GM12872 (cell line): ENCODE data around the gene PDAP1.

Experiments
- TF ChIP-seq, protein P1 (sequence below): IDR thresholded peaks from 3 replicates; pipeline ENCODE4 v1.5.1; 2011; ENCODE audit warnings: low read depth, mild to moderate bottlenecking, low read length, moderate library complexity; ENCODE audit not compliant: insufficient read depth

Gene PDAP1

DNA sequence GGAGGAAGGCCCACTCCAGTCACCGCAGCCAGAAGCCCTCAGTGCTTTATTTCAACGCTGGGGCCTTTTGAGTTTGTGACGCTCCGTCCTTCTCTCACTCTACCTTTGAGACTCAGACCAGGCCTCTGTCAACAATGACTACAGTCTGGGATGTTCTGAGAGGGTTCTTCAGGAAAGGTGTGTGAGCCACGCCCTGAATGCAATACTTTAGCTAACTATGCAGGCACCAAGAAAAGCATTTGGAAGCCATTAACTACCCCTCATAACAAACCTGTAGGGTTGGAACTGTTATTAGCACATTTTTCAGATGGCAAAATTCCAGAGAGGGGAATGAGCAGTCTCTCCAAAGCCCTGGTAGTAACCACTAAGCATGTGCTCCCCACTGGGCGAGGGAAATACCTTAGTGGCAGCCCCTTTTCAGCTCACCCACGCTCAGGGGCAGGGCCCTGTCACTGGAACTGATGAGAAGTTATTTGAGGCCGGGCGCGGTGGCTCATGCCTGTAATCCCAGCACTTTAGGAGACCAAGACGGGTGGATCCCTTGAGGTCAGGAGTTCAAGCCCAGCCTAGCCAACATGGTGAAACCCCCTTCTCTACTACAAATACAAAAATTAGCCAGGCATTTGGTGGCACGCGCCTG, 39.5 kb downstream of the PDAP1 start:
- TF ChIP-seq, protein P1, sequence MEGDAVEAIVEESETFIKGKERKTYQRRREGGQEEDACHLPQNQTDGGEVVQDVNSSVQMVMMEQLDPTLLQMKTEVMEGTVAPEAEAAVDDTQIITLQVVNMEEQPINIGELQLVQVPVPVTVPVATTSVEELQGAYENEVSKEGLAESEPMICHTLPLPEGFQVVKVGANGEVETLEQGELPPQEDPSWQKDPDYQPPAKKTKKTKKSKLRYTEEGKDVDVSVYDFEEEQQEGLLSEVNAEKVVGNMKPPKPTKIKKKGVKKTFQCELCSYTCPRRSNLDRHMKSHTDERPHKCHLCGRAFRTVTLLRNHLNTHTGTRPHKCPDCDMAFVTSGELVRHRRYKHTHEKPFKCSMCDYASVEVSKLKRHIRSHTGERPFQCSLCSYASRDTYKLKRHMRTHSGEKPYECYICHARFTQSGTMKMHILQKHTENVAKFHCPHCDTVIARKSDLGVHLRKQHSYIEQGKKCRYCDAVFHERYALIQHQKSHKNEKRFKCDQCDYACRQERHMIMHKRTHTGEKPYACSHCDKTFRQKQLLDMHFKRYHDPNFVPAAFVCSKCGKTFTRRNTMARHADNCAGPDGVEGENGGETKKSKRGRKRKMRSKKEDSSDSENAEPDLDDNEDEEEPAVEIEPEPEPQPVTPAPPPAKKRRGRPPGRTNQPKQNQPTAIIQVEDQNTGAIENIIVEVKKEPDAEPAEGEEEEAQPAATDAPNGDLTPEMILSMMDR = no peak

DNA sequence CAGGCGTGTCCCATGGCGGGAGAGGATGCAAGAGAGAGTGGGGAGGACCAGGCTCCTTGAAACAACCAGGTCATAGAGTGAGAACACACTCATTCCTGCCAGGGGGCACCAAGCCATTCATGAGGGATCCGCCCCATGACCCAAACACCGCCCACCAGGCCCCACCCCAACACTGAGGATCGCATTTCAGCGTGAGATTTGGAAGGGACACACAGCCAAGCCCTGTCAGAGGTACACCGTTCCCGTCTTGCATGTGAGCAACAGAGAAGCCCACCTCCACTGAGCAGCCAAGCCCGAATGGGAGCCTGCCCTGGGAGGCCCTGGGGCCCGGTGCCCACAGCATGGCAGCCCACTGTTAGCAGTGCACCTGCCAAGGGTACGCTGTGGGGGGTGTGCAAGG, 41.8 kb downstream of the PDAP1 start:
- TF ChIP-seq, protein P1 = no peak

DNA sequence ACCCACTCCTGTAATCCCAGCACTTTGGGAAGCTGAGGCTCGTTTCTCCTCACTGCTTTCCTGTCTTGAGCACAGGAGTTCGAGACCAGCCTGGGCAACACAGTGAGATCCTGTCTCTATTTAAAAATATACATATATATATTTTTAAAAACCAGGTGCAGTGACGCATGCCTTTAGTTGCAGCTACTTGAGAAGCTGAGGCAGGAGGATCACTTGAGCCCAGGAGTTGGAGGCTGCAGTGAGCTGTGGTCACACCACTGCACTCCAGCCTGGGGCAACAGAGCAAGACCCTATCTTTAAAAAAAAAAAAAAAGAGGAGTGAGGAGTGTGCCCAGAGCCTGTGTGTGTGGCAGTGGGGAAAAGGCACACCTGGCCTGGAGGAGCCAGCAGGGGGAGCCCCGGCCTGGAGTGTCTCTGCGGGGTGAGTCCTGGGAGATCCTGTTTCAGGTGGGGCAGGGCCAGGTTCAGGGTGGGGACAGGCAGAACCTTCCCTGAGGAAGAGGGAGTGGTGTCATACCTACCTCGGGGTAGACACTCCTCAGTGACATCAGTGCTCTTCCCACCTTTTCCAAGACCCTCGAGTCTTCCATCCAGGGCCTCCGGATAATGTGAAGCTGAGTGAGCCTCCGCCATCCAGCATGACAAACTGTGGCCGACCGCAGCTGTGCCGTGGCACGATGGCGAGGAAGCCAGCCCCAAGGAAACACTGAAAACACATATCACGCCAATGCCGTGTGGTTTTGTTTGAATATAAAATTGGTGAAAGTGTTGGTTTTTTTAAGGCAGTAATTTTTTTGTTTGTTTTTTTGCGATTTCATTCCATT, 42.9 kb downstream of the PDAP1 start:
- TF ChIP-seq, protein P1 = peak; percentile 76

DNA sequence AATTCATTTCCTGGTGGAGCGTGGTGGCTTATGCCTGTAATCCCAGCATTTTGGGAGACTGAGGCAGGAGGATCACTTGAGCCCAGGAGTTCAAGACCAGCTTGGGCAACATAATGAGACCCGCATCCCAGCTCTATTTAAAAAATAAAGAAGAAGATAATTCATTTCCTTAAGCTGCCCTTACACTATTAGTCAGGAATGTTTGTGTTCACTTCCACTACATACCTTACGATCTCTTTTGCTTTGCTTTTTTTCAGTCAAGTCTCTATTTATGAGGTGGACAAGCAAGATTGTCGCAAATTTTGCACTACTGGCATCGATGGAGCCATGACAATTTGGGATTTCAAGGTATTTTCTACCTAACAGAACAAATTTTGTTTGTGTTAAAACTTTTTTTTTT, 45.1 kb downstream of the PDAP1 start:
- TF ChIP-seq, protein P1 = no peak

DNA sequence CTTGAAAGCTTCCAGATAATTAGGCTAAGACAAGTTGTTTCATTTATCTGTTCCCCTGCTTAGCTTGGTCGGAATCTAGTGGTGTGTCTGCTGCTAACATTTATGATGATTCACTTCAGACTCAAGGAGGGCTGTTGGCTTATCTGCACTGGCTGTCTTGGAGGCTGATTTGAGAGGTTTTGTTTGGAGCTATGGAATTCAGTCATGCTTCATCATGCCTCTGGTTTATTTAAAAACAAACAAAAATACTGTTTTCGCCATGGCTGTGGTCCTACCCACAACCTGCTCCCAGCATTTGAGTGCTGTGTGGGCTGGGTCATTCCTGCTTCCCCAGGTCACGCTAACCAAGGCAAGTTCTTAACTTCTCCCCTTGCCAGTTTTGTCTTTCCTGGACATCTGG, 45.6 kb downstream of the PDAP1 start:
- TF ChIP-seq, protein P1 = no peak

DNA sequence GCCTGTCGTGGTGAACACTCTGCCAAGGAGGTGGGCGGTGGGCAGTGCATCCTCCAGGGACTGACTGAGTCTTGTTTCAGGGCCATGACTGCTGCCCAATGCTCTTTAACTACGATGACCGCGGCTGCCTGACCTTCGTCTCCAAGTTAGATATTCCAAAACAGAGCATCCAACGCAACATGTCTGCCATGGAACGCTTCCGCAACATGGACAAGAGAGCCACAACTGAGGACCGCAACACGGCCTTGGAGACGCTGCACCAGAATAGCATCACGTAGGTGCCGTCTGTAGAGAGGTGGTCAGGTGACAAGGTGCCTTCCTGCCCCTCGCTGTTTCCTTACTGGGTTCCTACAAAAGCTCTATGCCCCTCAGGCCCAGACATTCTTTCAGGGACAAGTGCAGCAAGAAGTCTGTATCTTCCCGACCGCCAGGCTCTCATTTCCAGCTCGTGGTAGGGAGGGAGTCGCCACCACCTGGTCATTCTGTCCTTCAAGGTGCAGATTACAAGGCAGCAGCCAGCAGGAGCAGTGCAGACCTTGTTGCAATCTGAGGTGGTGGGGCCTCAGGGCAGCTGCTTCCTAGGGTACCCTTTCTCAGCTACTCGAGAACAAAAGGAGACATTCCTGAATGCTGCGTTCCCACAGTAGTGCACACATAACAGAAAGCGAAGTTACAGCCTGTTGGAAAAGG, 48.8 kb downstream of the PDAP1 start:
- TF ChIP-seq, protein P1 = no peak

DNA sequence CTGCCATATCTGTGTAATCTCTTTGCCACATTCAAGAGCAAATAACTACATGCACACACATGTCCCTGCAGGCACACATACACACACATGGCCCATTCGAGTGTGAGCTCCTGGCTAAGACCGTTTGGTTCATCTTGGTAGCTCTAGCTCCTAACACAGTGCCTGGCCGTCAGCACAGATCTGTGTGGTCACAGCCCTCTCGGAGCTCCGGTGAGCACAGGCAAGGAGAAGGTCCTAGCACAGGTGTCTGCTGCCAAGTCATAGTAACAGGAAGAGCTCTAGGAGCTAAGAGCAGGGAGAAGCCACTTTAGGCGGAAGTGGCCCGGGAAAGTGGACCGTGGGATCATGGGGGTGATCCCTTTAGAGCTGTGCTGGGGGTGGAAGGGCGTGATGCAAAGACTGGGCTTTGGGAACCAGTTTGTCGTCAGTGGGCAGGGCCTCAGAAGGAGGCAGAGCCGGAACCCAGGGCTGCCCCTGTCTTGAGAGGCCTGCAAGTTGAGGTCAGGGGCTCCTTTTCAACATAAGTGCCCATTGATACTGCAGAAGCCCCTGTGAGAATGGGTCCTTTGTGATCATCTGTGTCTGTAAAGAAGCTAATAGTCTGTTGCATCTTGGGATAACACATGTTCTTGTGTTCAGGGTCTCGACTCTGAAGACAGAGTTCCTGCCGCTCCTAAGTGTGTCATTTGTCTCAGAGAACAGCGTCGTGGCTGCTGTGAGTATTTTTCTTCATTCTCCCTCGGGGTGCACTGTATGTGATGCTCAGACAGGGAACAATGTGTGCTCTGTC, 50.5 kb downstream of the PDAP1 start:
- TF ChIP-seq, protein P1 = no peak
